NCI-H2107 (cell line): Measurements from ENCODE around the gene CHRDL2.

Experiments used
- DNase-seq: peaks from one replicate; lab custom pipeline; 2025; lab: John Stamatoyannopoulos, UW

CHRDL2 gene

DNA sequence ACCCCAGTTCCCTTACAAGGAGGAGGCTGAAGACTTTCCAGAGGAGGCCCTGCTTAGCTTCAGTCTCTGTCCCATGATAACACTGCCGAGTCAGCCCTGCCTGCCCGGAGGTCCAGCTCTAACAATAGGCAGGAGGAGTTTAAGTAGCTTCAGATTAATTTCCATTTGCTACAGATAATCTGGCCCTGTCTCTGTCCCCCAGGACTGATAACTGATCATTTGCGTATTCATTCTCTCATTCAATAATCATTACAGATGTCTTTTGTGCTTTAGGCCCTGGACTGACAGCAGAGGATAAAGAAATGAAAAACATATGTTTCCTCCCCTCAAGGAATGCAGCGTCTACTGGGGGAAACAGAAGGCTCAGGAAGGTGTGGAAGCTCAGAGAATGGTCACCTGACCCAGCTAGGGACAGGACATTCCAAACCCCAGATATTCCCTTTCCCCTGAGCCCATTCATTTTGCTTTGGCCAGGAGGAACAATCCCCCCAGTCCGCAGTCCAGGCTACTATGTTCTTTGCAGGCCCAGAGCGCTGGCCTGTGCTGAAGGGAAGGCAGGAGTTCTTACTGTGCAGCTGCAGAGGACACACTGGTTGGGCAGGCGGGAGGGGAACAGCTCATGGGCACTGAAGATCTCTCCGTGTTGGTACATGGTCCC, 20.8 kb downstream of the CHRDL2 start:
- no peak for DNase-seq

- DNase-seq: no peak
Measured at GRCh38 chr11:74709175-74709574, 22.1 kb downstream of the CHRDL2 start.

DNA sequence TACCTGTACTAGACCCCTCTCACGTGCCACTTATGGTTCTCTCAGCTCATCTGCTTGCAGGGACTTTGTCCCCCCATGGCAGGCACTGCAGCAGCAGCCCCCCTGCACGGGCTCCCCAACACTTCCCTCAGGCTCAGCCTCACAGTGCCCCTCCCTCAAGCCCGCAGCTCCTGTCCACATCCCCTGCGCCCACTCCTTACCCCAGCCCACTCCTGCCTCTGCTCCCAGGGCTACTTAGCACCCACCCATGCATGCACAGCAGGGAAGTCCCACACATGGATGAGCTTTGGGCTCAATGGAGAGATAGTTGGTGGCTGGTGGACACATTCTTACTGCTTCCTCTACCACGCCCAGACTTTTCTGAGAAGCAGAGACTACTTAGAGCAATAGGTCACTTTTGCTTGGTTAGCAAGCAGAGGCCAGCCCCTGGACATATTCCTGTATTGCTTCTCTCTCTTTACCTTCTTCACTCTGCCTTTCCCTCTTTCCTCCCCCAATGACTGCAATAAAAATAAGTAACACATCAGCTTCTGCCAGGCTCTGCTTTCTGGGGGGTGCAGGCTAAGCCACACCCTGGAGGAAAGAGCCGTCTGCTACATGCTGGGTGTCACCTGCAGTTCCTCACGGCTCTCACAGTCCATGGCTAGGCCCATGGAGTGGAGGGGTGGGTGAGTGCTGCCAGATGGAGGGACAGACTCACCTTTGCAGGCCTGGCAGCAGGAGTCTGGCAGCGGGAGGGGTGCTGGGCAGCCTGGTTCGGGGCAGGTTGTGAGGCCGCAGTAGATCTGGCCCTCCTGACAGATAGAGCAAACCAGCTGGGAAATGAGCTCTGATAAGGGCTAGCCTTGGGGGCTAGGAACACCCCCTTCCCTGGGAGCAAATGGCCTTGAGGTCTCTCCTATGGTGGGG, 23.4 kb downstream of the CHRDL2 start:
- DNase-seq: no peak

DNA sequence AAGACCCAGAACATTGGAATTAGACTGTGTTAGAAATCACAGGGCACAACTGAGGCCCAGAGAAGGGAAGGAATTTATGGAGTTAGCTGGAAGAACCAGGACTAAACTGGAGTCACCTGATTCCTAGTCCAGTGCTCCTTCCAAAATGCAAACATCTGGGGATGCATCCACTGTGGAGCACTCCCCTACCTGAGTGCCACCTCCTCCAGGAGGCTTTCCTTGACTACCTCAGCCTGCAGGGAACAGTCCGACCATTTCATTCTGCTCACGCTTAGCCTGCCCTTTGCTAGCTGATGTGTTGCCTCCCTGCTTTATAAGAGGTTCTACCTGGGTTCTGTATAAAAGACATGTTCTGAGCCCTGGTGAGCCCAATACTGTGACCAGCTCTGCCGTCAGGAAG, 24.0 kb downstream of the CHRDL2 start:
- DNase-seq: no peak

- DNase-seq: no peak
Measured at GRCh38 chr11:74703211-74703610, 28.0 kb downstream of the CHRDL2 start.

DNA sequence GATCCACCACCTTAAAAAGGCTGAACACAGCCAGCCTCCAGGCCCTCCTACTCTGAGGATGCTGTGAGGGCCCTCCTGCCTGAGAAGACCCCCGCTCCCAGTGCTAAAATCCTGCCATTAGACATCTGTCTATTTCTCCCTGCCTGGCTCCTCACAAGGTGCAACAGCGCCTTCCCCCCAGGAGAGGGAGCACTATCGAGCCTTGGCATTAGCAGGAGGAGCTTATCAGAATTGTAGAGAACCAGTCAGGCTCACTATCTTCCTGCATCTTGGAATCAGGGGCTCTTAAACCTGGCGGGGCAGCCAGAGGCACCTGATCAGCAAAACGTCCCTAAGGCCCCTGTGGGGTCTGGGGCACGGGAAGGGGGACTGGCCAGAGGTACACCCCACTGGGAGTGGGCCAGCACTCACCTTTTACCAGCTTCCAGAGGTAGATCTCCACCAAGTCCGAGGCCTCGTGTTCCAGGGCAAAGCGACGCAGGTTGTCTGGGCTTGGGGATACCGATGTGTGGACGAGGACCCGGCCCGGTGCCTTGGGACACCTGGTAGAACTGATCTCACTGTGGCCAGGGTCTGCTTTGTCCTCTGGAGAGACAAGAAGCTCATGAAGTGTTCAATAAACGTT, 28.7 kb downstream of the CHRDL2 start:
- no peak for DNase-seq

DNA sequence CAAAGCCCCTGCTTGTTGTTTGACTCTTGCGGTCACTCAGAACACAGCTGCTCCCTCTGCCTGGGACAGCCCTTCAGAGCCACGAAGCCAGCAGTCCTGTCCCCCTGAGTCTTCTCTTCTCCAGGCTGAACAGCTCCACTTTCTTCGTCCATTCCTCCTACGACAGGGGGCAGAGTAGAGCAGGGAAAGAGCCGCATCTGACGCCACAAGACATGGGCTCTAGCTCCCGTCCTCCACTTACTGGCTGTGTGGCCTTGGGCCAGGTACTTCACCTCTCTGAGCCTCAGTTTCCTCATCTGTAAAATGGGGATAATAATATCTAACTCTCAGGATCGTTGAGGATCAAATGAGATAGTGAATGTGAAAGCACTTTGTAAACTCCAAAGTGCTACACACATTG, 29.9 kb downstream of the CHRDL2 start:
- no peak for DNase-seq

GRCh38 chr11:74699615-74700396, 31.4 kb downstream of the CHRDL2 start:
- no peak for DNase-seq

- no peak for DNase-seq
Measured at GRCh38 chr11:74697722-74698121, 33.5 kb downstream of the CHRDL2 start.

DNA sequence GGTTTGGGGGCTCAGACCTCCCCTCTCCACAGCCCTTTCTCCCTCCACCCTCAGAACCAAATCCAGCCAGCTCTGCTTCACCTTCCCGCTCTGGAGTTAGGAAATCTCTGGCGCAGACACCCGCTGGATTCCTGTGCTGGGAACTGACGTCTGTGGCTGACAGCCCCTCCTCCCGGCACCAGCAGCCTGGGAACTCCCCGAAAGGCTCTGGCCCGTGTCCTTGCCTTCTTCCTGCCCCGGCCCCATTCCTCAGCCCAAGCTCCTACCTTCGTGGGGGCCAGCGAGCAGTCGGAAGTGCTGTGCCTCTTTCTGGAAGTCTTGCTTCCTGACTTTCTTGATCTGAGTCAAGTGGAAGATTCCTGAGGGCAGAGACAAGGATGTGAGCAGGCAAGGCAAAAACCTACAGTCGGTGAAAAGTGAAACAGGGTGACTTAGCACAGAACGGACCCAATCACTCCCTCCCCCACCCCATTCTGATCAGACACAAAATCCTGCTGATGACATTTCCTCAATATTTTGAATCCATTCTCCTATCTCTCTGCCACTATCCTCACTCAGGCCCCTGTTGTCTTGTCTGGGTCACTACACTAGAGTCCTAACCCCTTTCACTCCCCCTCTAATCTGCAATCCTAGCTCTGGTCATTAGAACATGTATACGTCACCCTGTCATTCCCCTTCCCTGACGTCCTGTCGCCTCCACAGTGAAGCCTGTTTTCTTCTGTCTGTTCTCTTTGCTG, 34.1 kb downstream of the CHRDL2 start:
- no peak for DNase-seq

GRCh38 chr11:74696500-74696899, 34.7 kb downstream of the CHRDL2 start:
- DNase-seq: no peak

- DNase-seq: no peak
Measured at GRCh38 chr11:74695705-74696280, 35.4 kb downstream of the CHRDL2 start.

DNA sequence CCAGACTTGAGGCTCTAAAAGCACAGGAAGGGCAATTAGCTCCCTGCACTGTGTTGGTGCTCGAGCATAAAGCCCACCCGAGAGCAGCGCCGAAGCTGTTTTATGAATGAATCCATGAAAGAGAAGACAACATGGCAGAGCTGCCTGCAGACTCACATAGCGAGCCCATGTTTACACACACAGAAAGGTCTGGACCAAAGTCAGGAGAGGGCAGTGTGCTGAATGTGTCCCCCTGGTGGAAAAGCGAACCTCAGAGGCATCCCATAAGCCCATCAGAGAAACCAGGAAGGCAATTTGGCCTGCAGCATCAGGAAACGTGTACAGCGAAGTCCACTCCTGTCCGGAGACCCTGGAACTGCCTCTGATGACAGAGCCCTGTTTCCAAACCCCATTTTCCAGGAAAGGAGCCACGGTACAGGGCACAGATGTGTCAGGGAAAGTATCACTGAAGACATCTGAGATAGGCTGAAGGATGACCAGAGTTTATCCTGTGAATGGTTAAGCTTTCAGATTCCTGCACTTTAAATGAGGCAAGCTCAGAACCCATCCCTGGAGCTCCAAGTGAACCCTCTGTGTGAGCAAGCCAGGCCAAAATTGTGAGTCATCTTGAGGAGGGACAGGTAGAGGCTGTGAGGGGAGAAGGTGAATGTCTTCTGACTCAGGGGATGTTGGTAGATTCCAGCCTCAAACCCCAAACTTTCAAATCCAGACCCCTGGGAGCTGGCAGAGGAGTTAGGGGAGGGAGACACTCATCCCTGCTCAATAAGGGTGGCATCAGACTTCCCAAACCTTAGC, 36.9 kb downstream of the CHRDL2 start:
- DNase-seq: no peak

- DNase-seq: no peak
Measured at GRCh38 chr11:74693531-74693930, 37.7 kb downstream of the CHRDL2 start.

DNA sequence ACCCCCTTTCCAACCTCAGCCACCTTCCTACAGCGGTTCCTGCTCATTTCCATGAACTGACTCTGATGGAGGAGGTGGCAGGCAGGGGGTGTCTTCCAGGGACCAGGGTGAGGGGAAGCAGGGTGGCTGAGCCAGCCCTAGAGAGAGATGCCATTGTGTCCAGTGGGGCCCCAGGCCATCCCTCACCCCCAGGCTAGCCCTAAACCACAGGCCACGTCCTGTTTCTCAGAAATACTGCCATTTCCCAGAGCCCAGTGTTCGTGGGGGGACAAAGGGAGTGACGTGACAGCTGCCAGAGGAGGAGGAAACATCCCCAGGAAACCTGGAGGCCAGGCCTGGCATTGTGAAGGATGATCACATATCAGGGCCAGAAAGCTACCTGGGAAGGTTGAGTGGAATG, 39.5 kb downstream of the CHRDL2 start:
- DNase-seq: no peak

GRCh38 chr11:74689666-74690065, 41.6 kb downstream of the CHRDL2 start:
- no peak for DNase-seq

GRCh38 chr11:74687237-74688023, 43.8 kb downstream of the CHRDL2 start:
- DNase-seq: no peak

DNA sequence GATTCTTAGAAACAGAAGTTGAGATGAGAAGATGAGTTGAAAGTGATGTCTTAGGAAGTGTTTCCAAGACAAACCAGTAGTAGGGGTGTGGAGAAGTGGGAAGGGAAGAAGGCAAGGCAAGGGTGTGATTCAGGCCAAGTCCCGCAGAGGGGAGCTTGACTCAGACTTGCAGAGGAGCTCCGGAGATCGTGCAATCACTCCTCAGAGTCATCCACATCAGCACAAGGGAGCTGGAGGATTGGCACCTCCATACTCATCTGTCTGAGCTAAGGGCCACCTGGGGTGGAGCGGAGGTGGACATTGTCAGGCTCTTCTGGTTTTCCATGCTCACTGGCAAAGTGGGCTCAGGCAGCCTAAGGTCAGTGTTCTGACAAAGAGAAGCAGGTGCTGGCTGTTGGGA, 44.4 kb downstream of the CHRDL2 start:
- no peak for DNase-seq

DNA sequence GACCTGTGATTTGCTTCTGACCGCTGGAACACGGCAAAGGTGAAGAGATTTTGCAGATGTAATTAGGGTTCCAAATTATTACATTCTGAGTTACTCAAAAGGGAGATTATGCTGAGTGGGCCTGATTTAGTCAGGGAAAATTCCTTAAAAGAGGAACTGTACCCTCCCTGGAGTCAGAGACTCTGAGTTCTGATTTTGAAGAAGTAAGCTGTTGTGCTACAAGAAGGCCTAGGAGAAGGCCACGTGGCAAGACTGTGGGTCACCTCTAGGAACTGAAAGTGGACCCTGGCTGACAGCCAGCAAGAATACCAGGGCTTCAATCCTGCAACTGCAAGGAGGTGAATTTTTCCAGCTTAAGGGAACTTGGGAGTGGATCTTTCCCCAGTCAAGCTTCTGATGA, 45.3 kb downstream of the CHRDL2 start:
- DNase-seq: no peak

- DNase-seq: no peak
Measured at GRCh38 chr11:74685338-74685737, 45.9 kb downstream of the CHRDL2 start.
